HepG2 (cell line): ENCODE data around the gene RGS19. TPM values are rescaled to one million over a fixed set of nuclear protein-coding genes. Genes with fewer than 3 reads are reported as not detected.
A peak's percentile ranks its signal among the peaks of the same experiment; 100 is the strongest.

Source experiments
- ARHGAP35 ChIP-seq: sonication (generic); formaldehyde crosslinking; IDR thresholded peaks from 2 replicates; pipeline ENCODE4 v1.9.0; 2022; ENCODE audit warnings: mild to moderate bottlenecking, inconsistent platforms, moderate library complexity, missing genetic modification reagents, borderline replicate concordance
- BRD4 ChIP-seq: sonication (generic); formaldehyde crosslinking; IDR thresholded peaks from 2 replicates; pipeline ENCODE4 v1.4.0; 2020; ENCODE audit warnings: missing genetic modification reagents
- DNMT1 ChIP-seq: sonication (generic); formaldehyde crosslinking; IDR thresholded peaks from 2 replicates; pipeline ENCODE4 v1.5.1; 2020; ENCODE audit warnings: mild to moderate bottlenecking, missing genetic modification reagents
- DR1 ChIP-seq: sonication (generic); formaldehyde crosslinking; IDR thresholded peaks from 2 replicates; pipeline ENCODE4 v1.8.0; 2021; ENCODE audit warnings: mild to moderate bottlenecking, missing genetic modification reagents, inconsistent platforms
- HIVEP1 ChIP-seq: sonication (generic); formaldehyde crosslinking; IDR thresholded peaks from 2 replicates; pipeline ENCODE4 v1.4.0; 2020; ENCODE audit warnings: mild to moderate bottlenecking, missing genetic modification reagents
- HOMEZ ChIP-seq: IDR thresholded peaks from 2 replicates; pipeline ENCODE4 v1.6.1; 2016; ENCODE audit warnings: low read depth
- KLF11 ChIP-seq: IDR thresholded peaks from 2 replicates; pipeline ENCODE4 v1.6.1; 2016; ENCODE audit warnings: missing compliant biosample characterization
- MBNL3 ChIP-seq: fragments of 250-450 bp; sonication (Bioruptor Pico); conservative IDR thresholded peaks from 2 replicates; pipeline ENCODE4 v1.8.0; 2022; ENCODE audit warnings: mild to moderate bottlenecking, inconsistent platforms
- NCOA1 ChIP-seq: sonication (generic); formaldehyde crosslinking; IDR thresholded peaks from 2 replicates; pipeline ENCODE4 v1.9.0; 2021; ENCODE audit warnings: missing genetic modification reagents
- NFYC ChIP-seq: IDR thresholded peaks from 2 replicates; pipeline ENCODE4 v1.6.1; 2016; ENCODE audit warnings: missing genetic modification reagents, missing compliant biosample characterization
- PLSCR1 ChIP-seq: sonication (generic); formaldehyde crosslinking; IDR thresholded peaks from 2 replicates; pipeline ENCODE4 v1.5.0; 2020; ENCODE audit warnings: missing genetic modification reagents, mild to moderate bottlenecking, borderline replicate concordance
- SATB2 ChIP-seq: sonication (generic); formaldehyde crosslinking; IDR thresholded peaks from 2 replicates; pipeline ENCODE4 v1.5.0; 2020; ENCODE audit warnings: missing genetic modification reagents
- SMAD1 ChIP-seq: sonication (generic); formaldehyde crosslinking; IDR thresholded peaks from 2 replicates; pipeline ENCODE4 v1.4.0; 2020; ENCODE audit warnings: missing genetic modification reagents, low read depth, mild to moderate bottlenecking, borderline replicate concordance
- ZBTB7A ChIP-seq: sonication (generic); formaldehyde crosslinking; IDR thresholded peaks from 2 replicates; pipeline ENCODE4 v1.8.0; 2022; ENCODE audit warnings: mild to moderate bottlenecking, missing genetic modification reagents
- ZFP1 ChIP-seq: IDR thresholded peaks from 2 replicates; pipeline ENCODE4 v1.6.1; 2016
- ZNF263 ChIP-seq: sonication (generic); formaldehyde crosslinking; IDR thresholded peaks from 2 replicates; pipeline ENCODE4 v1.4.0; 2020; ENCODE audit warnings: missing genetic modification reagents
- ZNF382 ChIP-seq: sonication (generic); formaldehyde crosslinking; IDR thresholded peaks from 2 replicates; pipeline ENCODE4 v1.5.0; 2020; ENCODE audit warnings: missing genetic modification reagents, mild to moderate bottlenecking, borderline replicate concordance
- ZNF496 ChIP-seq: sonication (generic); formaldehyde crosslinking; IDR thresholded peaks from 2 replicates; pipeline ENCODE4 v1.8.1; 2023; ENCODE audit warnings: mild to moderate bottlenecking, moderate library complexity, missing genetic modification reagents; ENCODE audit not compliant: insufficient replicate concordance
- ZNF644 ChIP-seq: IDR thresholded peaks from 2 replicates; pipeline ENCODE4 v1.6.1; 2016; ENCODE audit warnings: low read depth
- ZNF678 ChIP-seq: sonication (generic); formaldehyde crosslinking; IDR thresholded peaks from 2 replicates; pipeline ENCODE4 v1.4.0; 2020; ENCODE audit warnings: mild to moderate bottlenecking, missing genetic modification reagents
- ZNF703 ChIP-seq: sonication (generic); formaldehyde crosslinking; IDR thresholded peaks from 2 replicates; pipeline ENCODE4 v1.5.1; 2020; ENCODE audit warnings: missing genetic modification reagents, mild to moderate bottlenecking, moderate library complexity, borderline replicate concordance
- ZNF776 ChIP-seq: sonication (generic); formaldehyde crosslinking; IDR thresholded peaks from 2 replicates; pipeline ENCODE4 v1.4.0; 2020; ENCODE audit warnings: mild to moderate bottlenecking, missing genetic modification reagents
- ZNF841 ChIP-seq: sonication (generic); formaldehyde crosslinking; IDR thresholded peaks from 2 replicates; pipeline ENCODE4 v1.8.1; 2023; ENCODE audit warnings: missing genetic modification reagents, borderline replicate concordance
- ZSCAN12 ChIP-seq: sonication (generic); formaldehyde crosslinking; IDR thresholded peaks from 2 replicates; pipeline ENCODE4 v1.9.0; 2021; ENCODE audit warnings: mild to moderate bottlenecking, missing genetic modification reagents
- polyA plus RNA-seq, 8 experiments: library from polyadenylated mRNA; depleted of rRNA in 3 of 8; stranded (reverse) in 7 of 8; unstranded in 1 of 8; fragments of >200 nt; fragmentation: Illumina TruSeq in 4 of 8; extraction: Trizol in 4 of 8; gene quantifications; 2 replicates each; pipeline versions ENCODE4 v1.2.1 to v1.2.3, GENCODE V29; 2011 to 2016; ENCODE audit warnings: low read depth in 4 of 8, missing spikeins in 1 of 8, mixed read lengths in 1 of 8; ENCODE audit not compliant: insufficient read depth in 1 of 8
- total RNA-seq, 5 experiments: library from RNA; depleted of rRNA; stranded (reverse); fragments of >200 nt; fragmentation: Illumina TruSeq; extraction: Trizol; gene quantifications; 2 replicates each; pipeline ENCODE4 v1.2.3, GENCODE V29; 2016; ENCODE audit warnings: low read depth in 1 of 5
- TF ChIP-seq, protein P1 (sequence below): sonication (generic); formaldehyde crosslinking; IDR thresholded peaks from 2 replicates; pipeline ENCODE4 v1.8.0; 2022; ENCODE audit warnings: missing genetic modification reagents, mild to moderate bottlenecking, inconsistent platforms, borderline replicate concordance

RGS19 gene
- total and polyA plus RNA-seq, 2 of the 13 experiments (the other 11 are each of a cell fraction or from before 2014, with no cell fraction given): 10.7 to 11.9 TPM

DNA sequence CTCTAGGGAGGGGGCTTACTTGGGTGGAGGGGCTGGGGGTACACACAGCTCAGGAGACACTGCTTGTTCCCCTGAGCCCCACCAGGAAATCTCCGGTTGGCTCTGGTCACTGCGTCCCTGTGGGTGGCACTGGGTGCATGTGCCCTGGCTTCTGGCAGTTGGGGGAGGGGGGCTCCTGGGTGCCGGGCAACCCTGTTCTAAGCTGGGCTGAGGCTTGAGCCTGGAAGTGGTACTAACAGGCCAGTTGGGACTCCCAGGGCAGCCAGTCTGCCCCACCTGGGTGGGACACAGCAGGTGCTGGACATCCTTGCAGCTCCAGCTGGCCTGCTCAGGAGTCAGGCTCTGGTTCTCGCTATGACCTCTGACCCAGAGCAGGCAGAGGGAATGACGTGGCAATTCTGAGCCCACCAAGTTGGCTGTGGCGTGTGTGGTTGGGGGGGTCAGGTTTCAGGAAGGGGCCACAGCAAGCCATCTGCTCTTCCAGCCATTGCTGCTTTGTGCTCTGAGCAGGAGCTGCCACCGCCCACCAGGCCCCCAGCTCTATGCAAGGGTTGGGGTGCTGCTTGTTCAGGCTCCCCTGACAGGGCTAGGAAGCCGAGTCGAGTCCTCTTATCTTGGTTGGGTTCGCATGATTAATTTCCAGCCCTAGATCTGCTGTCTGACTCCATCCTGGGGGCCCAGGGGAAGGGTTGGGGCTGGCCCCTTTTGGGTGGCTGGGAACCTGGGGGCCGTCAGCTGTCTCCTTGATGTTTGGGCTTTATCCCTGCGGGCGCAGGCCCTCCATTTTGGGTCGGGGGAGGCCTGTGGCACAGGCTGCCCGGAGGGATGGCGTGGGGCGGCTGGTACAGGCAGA is 42.7 kb downstream of the RGS19 start (continued):
- TF ChIP-seq ZNF776 (CRISPR knock-in tag) (peak; percentile 94; the same call in 1 of the 2 replicates), PLSCR1 (CRISPR knock-in tag) (no peak), ARHGAP35 (no peak), ZNF263 (CRISPR knock-in tag) (no peak), ZNF644 (no peak), ZNF678 (CRISPR knock-in tag) (no peak; the same call in 1 of the 2 replicates), NCOA1 (CRISPR knock-in tag) (peak; percentile 88), KLF11 (CRISPR knock-in tag) (peak; percentile 38; the same call in 1 of the 2 replicates), ZNF703 (CRISPR knock-in tag) (peak; percentile 73; the same call in 1 of the 2 replicates), BRD4 (CRISPR knock-in tag) (peak; percentile 69), ZNF841 (CRISPR knock-in tag) (no peak), NFYC (no peak), SATB2 (CRISPR knock-in tag) (no peak), HIVEP1 (CRISPR knock-in tag) (peak; percentile 81), ZSCAN12 (CRISPR knock-in tag) (no peak), HOMEZ (CRISPR knock-in tag) (0 out of 2 replicates have a peak, but pooled peaks have one; percentile 14), ZFP1 (CRISPR knock-in tag) (peak; percentile 46; the same call in 1 of the 2 replicates), SMAD1 (CRISPR knock-in tag) (no peak), DNMT1 (CRISPR knock-in tag) (no peak), ZBTB7A (peak; percentile 94), ZNF382 (CRISPR knock-in tag) (no peak), DR1 (CRISPR knock-in tag) (peak; percentile 50), MBNL3 (no peak), ZNF496 (CRISPR knock-in tag) (no peak)
- TF ChIP-seq, protein P1, sequence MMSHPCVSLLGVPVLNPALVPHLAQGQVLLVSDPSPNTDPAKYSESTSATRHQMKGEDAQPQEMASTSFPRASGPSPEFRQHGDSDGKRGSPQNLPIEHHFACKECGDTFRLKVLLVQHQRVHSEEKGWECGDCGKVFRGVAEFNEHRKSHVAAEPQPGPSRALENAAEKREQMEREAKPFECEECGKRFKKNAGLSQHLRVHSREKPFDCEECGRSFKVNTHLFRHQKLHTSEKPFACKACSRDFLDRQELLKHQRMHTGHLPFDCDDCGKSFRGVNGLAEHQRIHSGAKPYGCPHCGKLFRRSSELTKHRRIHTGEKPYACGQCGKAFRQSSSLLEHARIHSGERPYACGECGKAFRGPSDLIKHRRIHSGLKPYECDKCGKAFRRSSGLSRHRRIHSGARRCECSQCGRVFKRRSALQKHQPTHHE (CRISPR knock-in tag): peak; percentile 28; the same call in 1 of the 2 replicates
